Keratinocyte (primary cell): ENCODE data around the gene SMARCA2. TPM values are rescaled to one million over a fixed set of nuclear protein-coding genes. Genes with fewer than 3 reads are reported as not detected.

Experiments used
- DNase-seq: peaks from one replicate; pipeline ENCODE4 v3.0.0-alpha.2; 2011; ENCODE audit warnings: low read depth, missing footprints, low spot score
- FAIRE-seq: peaks from 2 replicates; lab custom pipeline; 2011; peaks lifted over from hg19 to GRCh38; lab: Jason Lieb, UNC
- H2AFZ ChIP-seq: 2 replicates; pipeline ENCODE4 v1.6.0; 2012; ENCODE audit warnings: low read length, control low read depth, inconsistent platforms; ENCODE audit not compliant: control insufficient read depth
- H3K27ac ChIP-seq: 2 replicates; pipeline ENCODE4 v1.5.1; 2011; ENCODE audit warnings: low read length; ENCODE audit not compliant: control insufficient read depth, insufficient read depth
- H3K27me3 ChIP-seq: 3 replicates; pipeline ENCODE4 v1.6.0; 2011; ENCODE audit warnings: low read length; ENCODE audit not compliant: control insufficient read depth, insufficient read depth; ENCODE audit errors: extremely low read depth
- H3K36me3 ChIP-seq, 2 experiments: 2 replicates in 1 of 2; 3 replicates in 1 of 2; pipeline ENCODE4 v1.5.1; 2011; ENCODE audit warnings: low read length in 2 of 2, mild to moderate bottlenecking in 1 of 2; ENCODE audit not compliant: control insufficient read depth in 2 of 2, insufficient read depth in 2 of 2; ENCODE audit errors: extremely low read depth in 1 of 2
- H3K4me1 ChIP-seq: 3 replicates; pipeline ENCODE4 v1.5.1; 2011; ENCODE audit warnings: low read length; ENCODE audit not compliant: control insufficient read depth, insufficient read depth; ENCODE audit errors: extremely low read depth
- H3K4me2 ChIP-seq: 3 replicates; pipeline ENCODE4 v1.6.0; 2011; ENCODE audit warnings: low read depth, low read length; ENCODE audit not compliant: control insufficient read depth, insufficient read depth; ENCODE audit errors: extremely low read depth
- H3K4me3 ChIP-seq, 3 experiments: fragments of 200-600 bp in 1 of 3; sonication (generic) in 1 of 3; 2 replicates in 2 of 3; 3 replicates in 1 of 3; pipeline ENCODE4 v1.5.1; 2011 to 2016; ENCODE audit warnings: low read length in 3 of 3, mild to moderate bottlenecking in 3 of 3, control low read depth in 2 of 3, inconsistent platforms in 1 of 3, low read depth in 1 of 3, mixed read lengths in 1 of 3, mixed run types in 1 of 3, moderate library complexity in 1 of 3; ENCODE audit not compliant: control insufficient read depth in 2 of 3, insufficient read depth in 2 of 3; ENCODE audit errors: extremely low read depth in 1 of 3
- H3K79me2 ChIP-seq: 2 replicates; pipeline ENCODE4 v1.6.0; 2012; ENCODE audit warnings: low read length; ENCODE audit not compliant: control insufficient read depth, insufficient read depth
- H3K9ac ChIP-seq: 3 replicates; pipeline ENCODE4 v1.6.0; 2011; ENCODE audit warnings: low read length; ENCODE audit not compliant: control insufficient read depth, insufficient read depth; ENCODE audit errors: extremely low read depth
- H3K9me1 ChIP-seq: 3 replicates; pipeline ENCODE4 v1.6.0; 2011; ENCODE audit warnings: low read length; ENCODE audit not compliant: control insufficient read depth, insufficient read depth; ENCODE audit errors: extremely low read depth
- H3K9me3 ChIP-seq: 2 replicates; pipeline ENCODE4 v1.5.1; 2012; ENCODE audit warnings: low read depth, low read length; ENCODE audit not compliant: control insufficient read depth
- H4K20me1 ChIP-seq: 3 replicates; pipeline ENCODE4 v1.6.0; 2011; ENCODE audit warnings: low read length; ENCODE audit not compliant: control insufficient read depth, insufficient read depth; ENCODE audit errors: extremely low read depth
- EZH2 ChIP-seq: IDR thresholded peaks from one replicate; pipeline ENCODE4 v1.6.1; 2012; ENCODE audit warnings: inconsistent platforms, mild to moderate bottlenecking, low read length, moderate library complexity
- dilution Hi-C: fragments of 300-500 bp; cut with MboI; formaldehyde crosslinking; loops from one replicate; pipeline ENCODE4 v1.7.0; 2020; ENCODE audit warnings: low sequenced_read_pairs; ENCODE audit not compliant: extremely low pct_ligation_motif_present
- polyA plus RNA-seq, 5 experiments: library from polyadenylated mRNA; depleted of rRNA in 3 of 5; stranded (reverse) in 3 of 5; stranded (forward) in 1 of 5; unstranded in 1 of 5; fragments of >200 nt; gene quantifications; 1 replicate in 1 of 5; 2 replicates in 3 of 5; 3 replicates in 1 of 5; pipeline versions ENCODE4 v1.2.1 to v1.2.3, GENCODE V29; 2011 to 2012; ENCODE audit warnings: missing spikeins in 2 of 5, low read depth in 1 of 5, low replicate concordance in 1 of 5
- TF ChIP-seq, protein P1 (sequence below), 3 experiments: IDR thresholded peaks in 1 of 3; conservative IDR thresholded peaks in 1 of 3; optimal IDR thresholded peaks in 1 of 3; 2 replicates in 2 of 3; 3 replicates in 1 of 3; pipeline versions ENCODE3 to v1.5.1; 2011; ENCODE audit warnings: low read length in 3 of 3, mild to moderate bottlenecking in 3 of 3, moderate library complexity in 2 of 3, control low read depth in 1 of 3, inconsistent platforms in 1 of 3; ENCODE audit not compliant: insufficient read depth in 2 of 3; ENCODE audit errors: extremely low read depth in 1 of 3

Gene SMARCA2
- polyA plus RNA-seq, 1 donor (not counting 4 experiments of a cell fraction or from before 2014, with no cell fraction given) = 39.0 TPM

DNA sequence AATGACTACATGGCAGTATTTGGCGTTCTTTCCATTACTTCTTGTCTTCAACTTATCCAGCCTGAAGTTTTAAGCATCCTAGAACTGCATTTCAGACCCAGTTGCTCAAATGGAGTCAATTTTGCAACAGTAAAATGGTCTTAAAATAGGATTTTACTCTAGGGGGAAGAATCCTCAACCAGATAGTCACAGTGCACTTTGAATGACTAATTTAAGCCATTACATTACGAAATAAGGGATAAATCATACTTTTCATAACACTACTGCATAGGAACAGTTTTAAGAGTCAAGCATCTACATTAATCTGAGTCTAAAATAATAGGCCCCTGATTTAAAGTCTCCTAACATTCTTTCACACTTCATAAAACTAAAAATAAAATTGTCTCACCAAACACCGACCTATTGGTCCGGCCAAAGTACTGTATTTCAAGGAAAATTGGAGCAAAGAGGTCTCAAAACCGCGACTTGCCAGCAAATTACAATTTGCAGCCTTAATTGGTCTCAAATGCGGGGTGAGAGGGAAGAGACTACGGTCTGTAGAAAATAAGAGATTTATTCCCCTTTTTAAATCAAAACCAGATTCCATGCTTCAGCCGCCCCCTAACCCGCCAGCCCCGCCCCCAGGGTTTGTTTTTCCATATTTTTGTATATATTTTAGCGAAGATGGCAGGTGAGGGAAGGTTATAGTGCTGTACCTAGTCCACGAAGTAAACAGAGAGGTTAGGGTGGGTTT lies 1.2 kb upstream of the SMARCA2 start:
- Histone ChIP-seq H2AFZ (peak overlapping the region; percentile 85), H3K27me3 (no peaks in the 10 kb centered on the region), H3K9ac (peak overlapping the region; percentile 74), H3K9me1 (no peaks in the 10 kb centered on the region), H3K9me3 (no peaks in the 10 kb centered on the region), H3K4me2 (peak overlapping the region; percentile 80), H3K36me3 (no peaks in the 10 kb centered on the region), H4K20me1 (no peaks in the 10 kb centered on the region), H3K27ac (peak overlapping the region; percentile 72), H3K79me2 (peaks cover 14% of the 10 kb centered on the region), H3K4me1 (peaks cover 10% of the 10 kb centered on the region), H3K4me3 (peak overlapping the region; percentile 68 to 90 (median 86))
- TF ChIP-seq, protein P1, sequence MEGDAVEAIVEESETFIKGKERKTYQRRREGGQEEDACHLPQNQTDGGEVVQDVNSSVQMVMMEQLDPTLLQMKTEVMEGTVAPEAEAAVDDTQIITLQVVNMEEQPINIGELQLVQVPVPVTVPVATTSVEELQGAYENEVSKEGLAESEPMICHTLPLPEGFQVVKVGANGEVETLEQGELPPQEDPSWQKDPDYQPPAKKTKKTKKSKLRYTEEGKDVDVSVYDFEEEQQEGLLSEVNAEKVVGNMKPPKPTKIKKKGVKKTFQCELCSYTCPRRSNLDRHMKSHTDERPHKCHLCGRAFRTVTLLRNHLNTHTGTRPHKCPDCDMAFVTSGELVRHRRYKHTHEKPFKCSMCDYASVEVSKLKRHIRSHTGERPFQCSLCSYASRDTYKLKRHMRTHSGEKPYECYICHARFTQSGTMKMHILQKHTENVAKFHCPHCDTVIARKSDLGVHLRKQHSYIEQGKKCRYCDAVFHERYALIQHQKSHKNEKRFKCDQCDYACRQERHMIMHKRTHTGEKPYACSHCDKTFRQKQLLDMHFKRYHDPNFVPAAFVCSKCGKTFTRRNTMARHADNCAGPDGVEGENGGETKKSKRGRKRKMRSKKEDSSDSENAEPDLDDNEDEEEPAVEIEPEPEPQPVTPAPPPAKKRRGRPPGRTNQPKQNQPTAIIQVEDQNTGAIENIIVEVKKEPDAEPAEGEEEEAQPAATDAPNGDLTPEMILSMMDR (optimal IDR thresholded peaks at IDR 0.05 in 1 of 3, IDR thresholded peaks at IDR 0.05 in 1 of 3, conservative IDR thresholded peaks at IDR 0.05 in 1 of 3; ENCODE audit: extremely low read depth in 1 of 3, insufficient read depth in 2 of 3, low read length in 3 of 3) = no peak
- TF ChIP-seq EZH2 = no peak
- DNase-seq (no peak), FAIRE-seq (no peak)
- dilution Hi-C loops = no loop called here

- Histone ChIP-seq H4K20me1 (no peaks in the 10 kb centered on the region), H3K27ac (peak overlapping the region; percentile 80), H3K27me3 (no peaks in the 10 kb centered on the region), H3K4me2 (peak overlapping the region; percentile 77), H3K9me3 (no peaks in the 10 kb centered on the region), H3K9me1 (no peaks in the 10 kb centered on the region), H3K79me2 (peaks cover 29% of the 10 kb centered on the region), H3K4me3 (peak overlapping the region; percentile 79 to 91 (median 90)), H3K4me1 (peaks cover 14% of the 10 kb centered on the region), H3K36me3 (no peaks in the 10 kb centered on the region), H2AFZ (peak overlapping the region; percentile 97), H3K9ac (peak overlapping the region; percentile 86)
- DNase-seq = no peak
- dilution Hi-C loops = no loop called here
- FAIRE-seq = no peak
- TF ChIP-seq, protein P1 (optimal IDR thresholded peaks at IDR 0.05 in 1 of 3, IDR thresholded peaks at IDR 0.05 in 1 of 3, conservative IDR thresholded peaks at IDR 0.05 in 1 of 3; ENCODE audit: extremely low read depth in 1 of 3, insufficient read depth in 2 of 3, low read length in 3 of 3) = no peak
- TF ChIP-seq EZH2 = no peak
Observed at GRCh38 chr9:2015581-2016407, 647 bp downstream of the SMARCA2 start.
